Breast epithelium (tissue), 3 donors: ENCODE results near the gene AP1S3.

Source experiments
- POLR2A ChIP-seq: fragments of 450-650 bp; IDR thresholded peaks from one replicate; pipeline ENCODE4 v1.6.1; 2016; ENCODE audit warnings: antibody characterized with exemption, mild to moderate bottlenecking, moderate library complexity
- POLR2AphosphoS5 ChIP-seq, 3 donors: sonication (generic); formaldehyde crosslinking; IDR thresholded peaks; one replicate each; pipeline ENCODE4 v1.6.1; 2017; ENCODE audit warnings: antibody characterized with exemption in 3 of 3
- TF ChIP-seq, protein P1 (sequence below), 3 donors: fragments of 450-650 bp; IDR thresholded peaks; one replicate each; pipeline ENCODE4 v1.5.1; 2016 to 2017; ENCODE audit warnings: antibody characterized with exemption in 3 of 3, mild to moderate bottlenecking in 3 of 3, moderate library complexity in 3 of 3

- TF ChIP-seq, protein P1, sequence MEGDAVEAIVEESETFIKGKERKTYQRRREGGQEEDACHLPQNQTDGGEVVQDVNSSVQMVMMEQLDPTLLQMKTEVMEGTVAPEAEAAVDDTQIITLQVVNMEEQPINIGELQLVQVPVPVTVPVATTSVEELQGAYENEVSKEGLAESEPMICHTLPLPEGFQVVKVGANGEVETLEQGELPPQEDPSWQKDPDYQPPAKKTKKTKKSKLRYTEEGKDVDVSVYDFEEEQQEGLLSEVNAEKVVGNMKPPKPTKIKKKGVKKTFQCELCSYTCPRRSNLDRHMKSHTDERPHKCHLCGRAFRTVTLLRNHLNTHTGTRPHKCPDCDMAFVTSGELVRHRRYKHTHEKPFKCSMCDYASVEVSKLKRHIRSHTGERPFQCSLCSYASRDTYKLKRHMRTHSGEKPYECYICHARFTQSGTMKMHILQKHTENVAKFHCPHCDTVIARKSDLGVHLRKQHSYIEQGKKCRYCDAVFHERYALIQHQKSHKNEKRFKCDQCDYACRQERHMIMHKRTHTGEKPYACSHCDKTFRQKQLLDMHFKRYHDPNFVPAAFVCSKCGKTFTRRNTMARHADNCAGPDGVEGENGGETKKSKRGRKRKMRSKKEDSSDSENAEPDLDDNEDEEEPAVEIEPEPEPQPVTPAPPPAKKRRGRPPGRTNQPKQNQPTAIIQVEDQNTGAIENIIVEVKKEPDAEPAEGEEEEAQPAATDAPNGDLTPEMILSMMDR (IDR thresholded peaks at IDR 0.05), result no peak
- TF ChIP-seq POLR2A, result no peak
- TF ChIP-seq POLR2AphosphoS5 (IDR thresholded peaks at IDR 0.05), result no peak
Measured at GRCh38 chr2:223758131-223758840, 79.1 kb downstream of the AP1S3 start.
